Esophagus muscularis mucosa (tissue), 3 donors: ENCODE data around the gene AACS.

Source experiments
- CTCF ChIP-seq, 3 experiments: fragments of 200-600 bp in 2 of 3; fragments of 450-650 bp in 1 of 3; sonication (generic) in 2 of 3; IDR thresholded peaks; one replicate each; pipeline ENCODE4 v1.5.1; 2017 to 2019; ENCODE audit warnings: antibody characterized with exemption in 3 of 3, mild to moderate bottlenecking in 2 of 3, moderate library complexity in 1 of 3
- POLR2A ChIP-seq: fragments of 450-650 bp; IDR thresholded peaks from one replicate; pipeline ENCODE4 v1.6.1; 2017; ENCODE audit warnings: antibody characterized with exemption, moderate library complexity, mild to moderate bottlenecking, low read depth
- POLR2AphosphoS5 ChIP-seq, 2 donors: sonication (generic); formaldehyde crosslinking; IDR thresholded peaks; one replicate each; pipeline ENCODE4 v1.6.1; 2017; ENCODE audit warnings: antibody characterized with exemption in 2 of 2

- TF ChIP-seq POLR2A (no peak), CTCF (IDR thresholded peaks at IDR 0.05) (no peak), POLR2AphosphoS5 (IDR thresholded peaks at IDR 0.05) (no peak)
Observed at GRCh38 chr12:125072496-125072895, 7.3 kb downstream of the AACS start.
